GM12891 (cell line): ENCODE data around the gene OR14C36.

Experiments used
- POLR2A ChIP-seq: IDR thresholded peaks from 2 replicates; pipeline ENCODE4 v1.6.1; 2011; ENCODE audit warnings: low read depth, low read length, control low read depth
- TAF1 ChIP-seq: IDR thresholded peaks from 2 replicates; pipeline ENCODE4 v1.6.1; 2011; ENCODE audit warnings: low read depth, low read length, control low read depth

GRCh38 chr1:248303324-248303723, 45.3 kb upstream of the OR14C36 start, which contains the start of gene OR2T12:
- TF ChIP-seq POLR2A, result no peak
- TF ChIP-seq TAF1, result no peak
